HG03045 (cell line): ENCODE data around the gene CD99L2.
"Not testable (repeated sequence)": the region's sequence is repeated elsewhere in the genome, so short reads cannot be mapped to it uniquely, and the experiment has no call there.

Experiments used
- ATAC-seq: cut with Tn5 transposase; IDR thresholded peaks from one replicate; pipeline ENCODE4 v1.9.1; 2021; ENCODE audit warnings: mild to moderate bottlenecking, moderate library complexity; ENCODE audit not compliant: unreplicated experiment

CD99L2 gene

DNA sequence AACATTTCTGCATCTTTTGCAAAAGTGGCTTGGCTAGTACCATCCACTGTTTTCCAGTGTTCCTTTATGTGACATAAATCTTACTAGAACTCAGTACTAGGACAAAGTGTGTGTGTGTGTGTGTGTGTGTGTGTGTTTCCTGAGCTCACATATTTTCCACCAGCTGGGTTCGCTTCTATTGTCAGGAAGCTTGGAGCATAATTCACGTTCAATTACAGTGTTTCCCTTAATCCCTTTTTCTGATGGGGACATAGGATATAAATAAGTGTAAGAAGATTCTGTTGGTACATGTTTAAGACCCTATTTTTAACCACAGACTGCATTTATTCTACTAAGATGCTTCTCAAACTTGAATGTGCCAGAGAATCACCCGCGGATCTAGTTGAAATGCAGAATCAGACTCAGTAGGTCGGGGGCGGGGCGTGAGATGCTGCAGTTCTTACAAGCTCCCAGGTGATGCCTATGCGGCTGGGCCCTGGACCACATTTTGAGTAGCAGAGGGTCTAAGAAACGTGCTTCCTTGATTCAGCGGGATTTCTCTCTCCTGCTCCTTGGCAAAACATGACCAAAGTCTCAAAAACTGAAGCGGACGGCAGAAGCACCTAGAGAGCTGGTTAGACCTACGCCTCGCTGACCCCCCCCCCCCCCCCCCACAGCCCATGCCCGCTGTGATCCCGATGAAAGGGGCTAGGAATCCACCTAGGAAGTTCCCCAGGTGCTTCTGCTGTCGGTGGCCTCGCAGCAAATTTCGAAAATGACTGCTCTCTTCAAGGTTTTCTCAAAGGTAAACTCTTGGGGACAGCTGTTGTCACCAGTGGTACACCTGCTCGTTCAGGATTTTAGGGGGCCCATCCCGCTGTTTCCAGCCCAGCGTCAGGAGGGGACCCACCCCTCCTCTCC lies 797 bp downstream of the CD99L2 start:
- no peak for ATAC-seq

DNA sequence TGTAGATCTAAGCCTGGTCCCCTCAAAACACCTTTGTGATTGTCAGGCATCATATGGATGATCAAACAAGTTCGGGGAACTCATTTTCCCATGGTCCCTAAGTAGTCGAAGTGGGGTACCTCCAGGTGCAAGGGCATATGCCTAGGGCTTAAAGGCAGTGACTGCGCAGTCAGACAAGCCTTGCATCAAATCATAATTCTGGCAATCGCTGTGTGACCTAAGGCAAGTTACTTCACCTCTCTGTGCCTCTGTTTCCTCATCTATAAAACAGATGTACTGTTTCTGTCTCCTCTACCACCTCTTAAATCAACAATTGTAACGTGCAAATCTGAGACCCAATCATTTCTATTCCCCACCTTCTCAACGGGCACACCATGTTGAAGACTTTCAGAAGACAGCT lies 1.8 kb downstream of the CD99L2 start:
- no peak for ATAC-seq

GRCh38 chrX:150893936-150894335 lies 4.5 kb downstream of the CD99L2 start:
- ATAC-seq = no peak

DNA sequence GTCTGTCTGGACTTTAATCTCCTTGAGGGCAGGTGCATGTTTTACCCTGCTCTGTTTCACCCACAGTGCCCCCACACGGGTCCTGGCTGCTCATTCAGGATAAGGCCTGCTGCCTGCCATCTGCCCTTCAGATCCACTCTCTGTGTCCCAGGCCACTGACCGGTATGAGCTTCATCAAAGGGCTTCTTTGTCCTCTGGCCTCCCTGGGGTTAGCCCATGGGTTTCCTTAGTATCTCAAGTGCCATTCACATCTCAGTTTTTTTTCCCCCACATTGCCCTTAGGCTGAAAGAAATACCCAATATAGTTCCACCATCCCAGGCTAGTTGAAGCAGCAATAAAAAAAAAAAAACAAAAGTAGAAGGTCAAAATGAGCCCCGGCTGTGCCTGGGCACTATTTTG lies 9.3 kb downstream of the CD99L2 start:
- no peak for ATAC-seq

- no peak for ATAC-seq
Measured at GRCh38 chrX:150887906-150888465, 10.5 kb downstream of the CD99L2 start.

GRCh38 chrX:150887268-150887667 lies 11.2 kb downstream of the CD99L2 start:
- not testable (repeated sequence) for ATAC-seq

DNA sequence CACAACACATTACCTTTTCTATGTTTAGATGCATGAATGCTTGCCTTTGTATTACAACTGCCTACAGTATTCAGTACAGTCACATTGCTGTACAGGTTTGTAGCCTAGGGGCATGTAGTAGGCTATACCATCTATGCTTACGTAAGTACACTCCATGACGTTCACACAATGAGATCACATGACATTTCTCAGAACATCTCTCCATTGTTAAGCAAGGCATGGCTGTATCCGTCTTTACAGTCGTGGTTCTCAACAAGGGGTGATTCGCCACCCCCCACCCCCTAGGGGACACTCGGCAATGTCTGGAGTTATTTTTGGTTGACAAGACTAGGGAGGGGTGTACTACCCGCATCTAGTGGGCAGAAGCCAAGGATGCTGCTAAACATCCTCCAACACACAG lies 12.1 kb downstream of the CD99L2 start:
- ATAC-seq = no peak

- ATAC-seq = no peak
Measured at GRCh38 chrX:150880808-150881165, 17.7 kb downstream of the CD99L2 start.

DNA sequence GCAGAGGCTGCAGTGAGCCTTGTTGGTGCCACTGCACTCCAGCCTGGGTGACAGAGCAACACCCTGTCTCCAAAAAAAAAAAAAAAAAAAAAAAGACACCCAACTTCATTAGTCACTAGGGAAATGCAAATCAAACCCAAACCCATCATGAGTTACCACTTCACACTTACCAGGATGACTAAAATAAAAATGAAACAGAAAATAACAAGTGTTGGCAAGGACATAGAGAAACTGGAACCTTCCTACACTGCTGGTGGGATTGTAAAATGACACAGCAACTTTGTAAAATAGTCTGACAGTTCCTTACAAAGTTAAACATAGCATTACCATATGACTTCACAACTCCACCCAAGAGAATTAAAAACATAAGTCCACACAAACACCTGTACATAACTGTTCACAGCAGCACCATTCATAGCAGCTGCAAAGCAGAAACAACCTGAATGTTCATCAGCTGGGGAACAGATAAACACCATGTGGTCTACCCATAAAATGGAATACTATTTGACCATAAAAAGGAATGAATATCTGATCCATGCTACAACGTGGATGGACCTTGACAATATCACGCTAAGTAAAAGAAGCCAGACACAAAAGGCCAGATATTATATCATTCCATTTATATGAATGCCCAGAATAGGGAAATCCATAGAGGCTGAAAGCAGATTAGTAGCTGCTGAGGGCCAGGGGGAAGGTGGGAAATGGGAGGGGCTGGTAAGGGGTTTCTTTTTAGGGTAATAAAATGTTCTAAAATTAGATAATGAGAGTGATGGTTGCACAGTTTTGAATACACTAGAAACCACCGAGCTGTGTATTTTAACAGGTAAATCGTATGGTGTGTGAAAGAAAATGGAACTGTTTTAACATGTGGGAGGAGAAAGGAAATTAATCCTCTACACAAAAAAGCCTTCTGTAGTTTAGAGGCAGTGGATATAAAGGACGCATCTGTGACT lies 18.3 kb downstream of the CD99L2 start:
- ATAC-seq = peak; percentile 85

GRCh38 chrX:150875621-150876020 lies 22.8 kb downstream of the CD99L2 start:
- not testable (repeated sequence) for ATAC-seq

GRCh38 chrX:150874448-150874847 lies 24.0 kb downstream of the CD99L2 start:
- ATAC-seq = no peak

DNA sequence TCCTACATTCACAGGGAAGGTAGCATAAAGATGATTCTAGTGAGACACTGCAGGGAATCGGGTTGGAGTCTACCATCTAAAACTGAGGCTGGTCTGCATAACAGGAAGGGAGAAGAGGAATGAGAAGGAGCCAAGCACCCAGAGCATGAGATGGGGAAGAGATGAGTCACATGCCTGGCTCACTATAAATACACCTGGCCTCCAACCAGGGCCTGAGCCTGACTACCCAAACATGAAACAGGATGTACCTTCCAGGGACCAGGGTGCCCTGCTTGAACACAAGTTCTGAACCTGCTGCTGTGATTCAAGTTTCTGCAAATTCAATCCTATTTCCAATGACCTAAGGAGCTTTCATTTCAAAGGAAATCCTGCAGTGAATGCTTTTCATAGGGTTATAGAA lies 24.9 kb downstream of the CD99L2 start:
- peak; percentile 64 for ATAC-seq

GRCh38 chrX:150872773-150873336 lies 25.6 kb downstream of the CD99L2 start:
- no peak for ATAC-seq

GRCh38 chrX:150871341-150871811 lies 27.1 kb downstream of the CD99L2 start:
- no peak for ATAC-seq

GRCh38 chrX:150870487-150871340 lies 27.8 kb downstream of the CD99L2 start:
- no peak for ATAC-seq

- ATAC-seq = no peak
Measured at GRCh38 chrX:150870029-150870428, 28.4 kb downstream of the CD99L2 start.

DNA sequence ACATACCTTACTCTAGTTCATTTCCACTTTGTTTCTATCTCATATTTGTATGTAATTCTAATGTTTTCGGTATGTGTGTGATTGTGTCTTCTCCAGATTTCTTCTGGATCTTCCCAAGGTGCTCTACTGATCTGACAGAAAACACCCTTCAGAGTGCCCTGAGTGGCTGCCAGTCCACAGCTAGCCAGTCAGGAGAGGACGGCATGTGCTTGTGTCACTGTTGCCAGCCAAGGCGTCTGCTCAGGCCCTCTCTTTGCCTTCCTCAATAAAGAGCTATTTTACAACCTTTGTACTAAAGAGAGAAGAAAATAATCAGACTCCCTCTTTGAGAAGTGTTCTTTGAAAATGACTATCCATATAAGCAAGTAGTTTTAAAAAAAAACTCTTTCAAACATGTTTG lies 29.0 kb downstream of the CD99L2 start:
- no peak for ATAC-seq

- ATAC-seq = peak; percentile 51
Measured at GRCh38 chrX:150868625-150869024, 29.8 kb downstream of the CD99L2 start.

- no peak for ATAC-seq
Measured at GRCh38 chrX:150864127-150864526, 34.3 kb downstream of the CD99L2 start.

DNA sequence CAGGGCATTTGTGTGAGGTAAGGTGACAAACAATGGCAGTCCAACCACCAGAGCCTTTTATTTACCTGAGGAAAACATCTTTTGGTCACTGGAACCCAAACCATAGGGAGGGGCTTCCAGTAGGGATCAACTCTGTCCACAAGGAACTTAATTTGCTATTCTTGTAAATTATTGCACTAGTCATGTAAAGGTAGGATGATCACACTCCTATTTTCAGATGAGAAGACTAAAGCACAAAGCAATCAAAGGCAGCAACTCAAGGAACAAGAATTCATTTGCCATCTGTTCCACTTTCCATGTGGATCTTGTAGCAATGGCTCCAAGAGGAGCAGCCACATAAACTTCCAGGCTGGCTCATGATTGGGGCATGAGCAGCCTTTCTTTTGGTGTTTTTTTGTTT lies 35.3 kb downstream of the CD99L2 start:
- no peak for ATAC-seq
